ENCODE measurements around the gene MVK.

DNA sequence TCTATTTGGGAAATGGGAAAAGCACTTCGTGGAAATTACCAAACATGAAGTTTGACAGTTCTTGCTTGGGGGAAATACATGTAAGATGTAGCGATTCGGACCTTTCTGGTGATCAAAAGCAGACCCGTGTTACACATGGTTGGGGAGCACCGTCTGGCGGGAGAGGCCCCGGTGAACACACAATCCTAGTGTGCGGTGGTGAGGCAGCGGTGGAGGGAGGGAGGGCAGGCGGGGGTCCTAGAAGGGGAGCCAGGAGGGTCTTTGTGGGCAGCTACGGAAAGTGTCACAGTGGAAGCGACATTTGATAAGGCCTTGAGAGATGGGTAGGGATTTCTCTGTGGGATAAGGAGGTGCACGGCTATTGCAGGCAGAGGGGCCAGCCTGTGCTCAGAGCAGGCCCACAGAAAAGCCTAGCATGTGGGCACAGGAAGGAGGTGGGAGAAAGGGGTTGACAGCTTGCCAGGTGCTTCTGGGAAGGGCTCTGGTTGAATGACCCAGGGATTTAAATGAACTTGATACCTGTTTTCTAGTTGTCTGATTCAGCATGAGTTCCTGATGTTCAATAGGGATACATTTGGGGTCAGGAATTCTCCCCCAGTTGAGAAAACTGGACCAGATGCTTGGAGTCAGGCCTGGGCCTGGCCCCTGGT, 7.2 kb downstream of the MVK start:
- TF ChIP-seq, protein P1, sequence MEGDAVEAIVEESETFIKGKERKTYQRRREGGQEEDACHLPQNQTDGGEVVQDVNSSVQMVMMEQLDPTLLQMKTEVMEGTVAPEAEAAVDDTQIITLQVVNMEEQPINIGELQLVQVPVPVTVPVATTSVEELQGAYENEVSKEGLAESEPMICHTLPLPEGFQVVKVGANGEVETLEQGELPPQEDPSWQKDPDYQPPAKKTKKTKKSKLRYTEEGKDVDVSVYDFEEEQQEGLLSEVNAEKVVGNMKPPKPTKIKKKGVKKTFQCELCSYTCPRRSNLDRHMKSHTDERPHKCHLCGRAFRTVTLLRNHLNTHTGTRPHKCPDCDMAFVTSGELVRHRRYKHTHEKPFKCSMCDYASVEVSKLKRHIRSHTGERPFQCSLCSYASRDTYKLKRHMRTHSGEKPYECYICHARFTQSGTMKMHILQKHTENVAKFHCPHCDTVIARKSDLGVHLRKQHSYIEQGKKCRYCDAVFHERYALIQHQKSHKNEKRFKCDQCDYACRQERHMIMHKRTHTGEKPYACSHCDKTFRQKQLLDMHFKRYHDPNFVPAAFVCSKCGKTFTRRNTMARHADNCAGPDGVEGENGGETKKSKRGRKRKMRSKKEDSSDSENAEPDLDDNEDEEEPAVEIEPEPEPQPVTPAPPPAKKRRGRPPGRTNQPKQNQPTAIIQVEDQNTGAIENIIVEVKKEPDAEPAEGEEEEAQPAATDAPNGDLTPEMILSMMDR (IDR thresholded peaks at IDR 0.05): no peak
- no peak for TF ChIP-seq POLR2A (IDR thresholded peaks at IDR 0.05)
